AML-193 (cell line): Measurements from ENCODE around the gene ZNF652.

Experiments
- DNase-seq, 2 experiments: peaks; one replicate each; lab custom pipeline; 2025; lab: John Stamatoyannopoulos, UW

Gene ZNF652

GRCh38 chr17:49358641-49359247, 3.3 kb downstream of the ZNF652 start:
- DNase-seq, result no peak

- no peak for DNase-seq
Measured at GRCh38 chr17:49357516-49357915, 4.5 kb downstream of the ZNF652 start.

- DNase-seq, result no peak
Measured at GRCh38 chr17:49356320-49356719, 5.7 kb downstream of the ZNF652 start.

- DNase-seq, result no peak
Measured at GRCh38 chr17:49353607-49354006, 8.4 kb downstream of the ZNF652 start.

- DNase-seq, result no peak
Measured at GRCh38 chr17:49352587-49353154, 9.4 kb downstream of the ZNF652 start.

- no peak for DNase-seq
Measured at GRCh38 chr17:49351572-49352140, 10.4 kb downstream of the ZNF652 start.

GRCh38 chr17:49349541-49349940, 12.5 kb downstream of the ZNF652 start:
- no peak for DNase-seq

GRCh38 chr17:49344914-49345313, 17.1 kb downstream of the ZNF652 start:
- DNase-seq, result no peak

GRCh38 chr17:49343273-49343672, 18.8 kb downstream of the ZNF652 start:
- DNase-seq, result peak; percentile 71 to 80

- peak in 1 of 2 experiments; percentile 31 for DNase-seq
Measured at GRCh38 chr17:49342575-49342936, 19.5 kb downstream of the ZNF652 start.

GRCh38 chr17:49341356-49341755, 20.7 kb downstream of the ZNF652 start:
- DNase-seq, result no peak

- DNase-seq, result no peak
Measured at GRCh38 chr17:49339354-49339753, 22.7 kb downstream of the ZNF652 start.

- no peak for DNase-seq
Measured at GRCh38 chr17:49338883-49339282, 23.2 kb downstream of the ZNF652 start.

GRCh38 chr17:49337884-49338283, 24.2 kb downstream of the ZNF652 start:
- DNase-seq, result no peak

- DNase-seq, result no peak
Measured at GRCh38 chr17:49334744-49335512, 27.1 kb downstream of the ZNF652 start.

- DNase-seq, result no peak
Measured at GRCh38 chr17:49333804-49334203, 28.2 kb downstream of the ZNF652 start.

GRCh38 chr17:49327835-49328784, 33.9 kb downstream of the ZNF652 start:
- DNase-seq, result peak; percentile 72 to 75

- no peak for DNase-seq
Measured at GRCh38 chr17:49325980-49326379, 36.1 kb downstream of the ZNF652 start.

GRCh38 chr17:49318435-49318965, 43.5 kb downstream of the ZNF652 start:
- DNase-seq, result no peak

GRCh38 chr17:49316889-49317675, 45.0 kb downstream of the ZNF652 start:
- peak; percentile 53 to 78 for DNase-seq

GRCh38 chr17:49316258-49316570, 45.8 kb downstream of the ZNF652 start:
- peak in 1 of 2 experiments; percentile 6 for DNase-seq
